Stomach (tissue), 9 donors: Measurements from ENCODE around the gene CFTR. TPM values are rescaled to one million over a fixed set of nuclear protein-coding genes. Genes with fewer than 3 reads are reported as not detected.

Experiments used
- DNase-seq, 2 donors: peaks; one replicate each; pipeline versions ENCODE4 v3.0.0 to v3.0.0-alpha.2; 2013 to 2019
- H3K27ac ChIP-seq, 5 donors: fragments of 200-600 bp in 4 of 5; sonication (generic) in 4 of 5; one replicate each; pipeline ENCODE4 v1.5.1; 2013 to 2019; ENCODE audit warnings: mild to moderate bottlenecking in 1 of 5, moderate library complexity in 1 of 5
- H3K27me3 ChIP-seq, 3 donors: fragments of 200-600 bp; sonication (generic); one replicate each; pipeline ENCODE4 v1.5.1; 2017 to 2019; ENCODE audit warnings: mixed run types in 1 of 3
- H3K36me3 ChIP-seq, 4 donors: fragments of 200-600 bp; sonication (generic); 1 replicate in 3 of 4; 2 replicates in 1 of 4; pipeline ENCODE4 v1.5.1; 2016 to 2019
- H3K4me1 ChIP-seq, 4 donors: fragments of 200-600 bp; sonication (generic); one replicate each; pipeline ENCODE4 v1.5.1; 2016 to 2019
- H3K4me3 ChIP-seq, 4 donors: fragments of 200-600 bp; sonication (generic) in 3 of 4; one replicate each; pipeline ENCODE4 v1.5.1; 2016 to 2019; ENCODE audit warnings: mild to moderate bottlenecking in 1 of 4
- H3K9me3 ChIP-seq, 4 donors: fragments of 200-600 bp; sonication (generic); one replicate each; pipeline ENCODE4 v1.5.1; 2016 to 2019
- EP300 ChIP-seq: sonication (generic); formaldehyde crosslinking; IDR thresholded peaks from one replicate; pipeline ENCODE4 v1.6.1; 2017; ENCODE audit warnings: antibody characterized with exemption
- POLR2A ChIP-seq, 4 donors: fragments of 450-650 bp; IDR thresholded peaks; one replicate each; pipeline ENCODE4 v1.6.1; 2016; ENCODE audit warnings: antibody characterized with exemption in 4 of 4, control low read depth in 2 of 4, mild to moderate bottlenecking in 1 of 4, moderate library complexity in 1 of 4
- POLR2AphosphoS5 ChIP-seq, 3 donors: sonication (generic); formaldehyde crosslinking; IDR thresholded peaks; one replicate each; pipeline ENCODE4 v1.6.1; 2016; ENCODE audit warnings: antibody characterized with exemption in 3 of 3
- WGBS, 5 donors: extraction: QIAGEN DNeasy Blood & Tissue Kit in 3 of 5; methylation state at CpG; one replicate each; pipeline versions ENCODE4 v1.1.5 to v1.1.7; 2013 to 2018; 5-methylcytosine and 5-hydroxymethylcytosine counted together
- intact Hi-C: fragments of 100-400 bp; cut with DNase I; formaldehyde crosslinking; loops from one replicate; pipeline ENCODE4 v1.15.1; 2023; ENCODE audit warnings: low total_unique reads
- polyA plus RNA-seq, 3 donors: library from polyadenylated mRNA; stranded (reverse); fragments of 200-250 nt; gene quantifications; one replicate each; pipeline ENCODE4 v1.2.3, GENCODE V29; 2013
- total RNA-seq, 5 donors: library from RNA; depleted of rRNA; stranded (reverse); fragments of >200 nt; gene quantifications; one replicate each; pipeline versions ENCODE4 v1.1.0 to v1.2.3, GENCODE V29; 2014 to 2016
- TF ChIP-seq, protein P1 (sequence below), 7 experiments: fragments of 450-650 bp in 4 of 7; fragments of 200-600 bp in 3 of 7; sonication (generic) in 3 of 7; IDR thresholded peaks; one replicate each; pipeline ENCODE4 v1.5.1; 2016 to 2019; ENCODE audit warnings: antibody characterized with exemption in 7 of 7, control low read depth in 2 of 7, mild to moderate bottlenecking in 1 of 7
- donor health status: healthy with polysubstance abuse.
- donor health status: Bipolar disorder and iron deficiency.
- donor health status: healthy.

CFTR gene
- total and polyA plus RNA-seq, 8 donors: under 0.01 to 130 (median 1.7) TPM; not detected in 1

DNA sequence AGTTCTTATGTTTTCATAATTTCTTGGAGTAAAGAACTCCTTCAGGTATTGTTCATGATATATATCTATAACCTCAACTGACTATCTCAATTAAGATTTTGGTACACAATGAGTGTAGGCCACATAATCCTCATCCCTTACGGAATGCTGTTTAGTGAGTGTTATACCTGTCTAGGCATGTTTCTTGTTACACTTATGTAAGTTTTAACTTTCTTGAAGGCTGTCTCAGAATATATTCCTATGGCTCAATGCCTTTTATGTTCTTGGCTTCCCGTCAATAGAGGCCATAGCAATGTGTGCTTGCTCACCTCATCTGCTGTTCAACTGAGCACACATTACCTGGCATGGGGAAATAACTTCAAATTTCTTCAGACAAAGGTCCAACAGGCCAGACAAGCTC, 208.3 kb downstream of the CFTR start:
- Histone ChIP-seq H3K4me1 (no peaks in the 10 kb centered on the region), H3K36me3 (no peaks in the 10 kb centered on the region), H3K27me3 (no peaks in the 10 kb centered on the region), H3K9me3 (no peaks in the 10 kb centered on the region), H3K27ac (no peak overlapping the region), H3K4me3 (no peak overlapping the region)
- DNase-seq: peak in 1 of 2 donors; percentile 12
- TF ChIP-seq POLR2A (IDR thresholded peaks at IDR 0.05) (no peak), POLR2AphosphoS5 (IDR thresholded peaks at IDR 0.05) (no peak), EP300 (no peak)
- TF ChIP-seq, protein P1, sequence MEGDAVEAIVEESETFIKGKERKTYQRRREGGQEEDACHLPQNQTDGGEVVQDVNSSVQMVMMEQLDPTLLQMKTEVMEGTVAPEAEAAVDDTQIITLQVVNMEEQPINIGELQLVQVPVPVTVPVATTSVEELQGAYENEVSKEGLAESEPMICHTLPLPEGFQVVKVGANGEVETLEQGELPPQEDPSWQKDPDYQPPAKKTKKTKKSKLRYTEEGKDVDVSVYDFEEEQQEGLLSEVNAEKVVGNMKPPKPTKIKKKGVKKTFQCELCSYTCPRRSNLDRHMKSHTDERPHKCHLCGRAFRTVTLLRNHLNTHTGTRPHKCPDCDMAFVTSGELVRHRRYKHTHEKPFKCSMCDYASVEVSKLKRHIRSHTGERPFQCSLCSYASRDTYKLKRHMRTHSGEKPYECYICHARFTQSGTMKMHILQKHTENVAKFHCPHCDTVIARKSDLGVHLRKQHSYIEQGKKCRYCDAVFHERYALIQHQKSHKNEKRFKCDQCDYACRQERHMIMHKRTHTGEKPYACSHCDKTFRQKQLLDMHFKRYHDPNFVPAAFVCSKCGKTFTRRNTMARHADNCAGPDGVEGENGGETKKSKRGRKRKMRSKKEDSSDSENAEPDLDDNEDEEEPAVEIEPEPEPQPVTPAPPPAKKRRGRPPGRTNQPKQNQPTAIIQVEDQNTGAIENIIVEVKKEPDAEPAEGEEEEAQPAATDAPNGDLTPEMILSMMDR (IDR thresholded peaks at IDR 0.05): no peak
- intact Hi-C loops: no loop called here
- 92 to 97% (median 95%) methylated on average over 2 of the region's 2 CpGs for WGBS, 5 donors

DNA sequence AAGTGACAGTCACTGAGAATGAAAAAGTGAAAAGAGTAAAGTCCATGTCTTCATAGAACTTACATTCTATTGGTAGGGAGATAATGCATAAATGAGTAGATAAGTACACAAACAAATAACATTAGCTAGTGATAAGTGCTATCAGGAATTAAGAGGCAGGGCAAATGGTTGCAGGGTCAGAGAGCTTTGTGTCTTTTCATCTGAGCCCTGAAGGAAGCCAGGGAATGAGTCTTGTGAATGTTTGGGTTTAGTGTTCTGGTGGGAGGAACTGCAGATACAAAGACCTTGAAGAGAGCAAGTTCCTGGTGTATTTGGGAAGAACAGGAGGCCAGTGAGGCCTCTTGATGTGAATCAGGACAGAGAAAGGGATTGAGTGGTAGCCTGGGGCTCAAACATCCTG, 209.6 kb downstream of the CFTR start:
- Histone ChIP-seq H3K4me1 (no peaks in the 10 kb centered on the region), H3K27me3 (no peaks in the 10 kb centered on the region), H3K36me3 (no peaks in the 10 kb centered on the region), H3K27ac (no peak overlapping the region), H3K9me3 (no peaks in the 10 kb centered on the region), H3K4me3 (no peak overlapping the region)
- DNase-seq: no peak
- intact Hi-C loops: no loop called here
- no peak for TF ChIP-seq POLR2AphosphoS5 (IDR thresholded peaks at IDR 0.05)
- TF ChIP-seq EP300: no peak
- TF ChIP-seq POLR2A (IDR thresholded peaks at IDR 0.05): no peak
- TF ChIP-seq, protein P1 (IDR thresholded peaks at IDR 0.05): no peak

DNA sequence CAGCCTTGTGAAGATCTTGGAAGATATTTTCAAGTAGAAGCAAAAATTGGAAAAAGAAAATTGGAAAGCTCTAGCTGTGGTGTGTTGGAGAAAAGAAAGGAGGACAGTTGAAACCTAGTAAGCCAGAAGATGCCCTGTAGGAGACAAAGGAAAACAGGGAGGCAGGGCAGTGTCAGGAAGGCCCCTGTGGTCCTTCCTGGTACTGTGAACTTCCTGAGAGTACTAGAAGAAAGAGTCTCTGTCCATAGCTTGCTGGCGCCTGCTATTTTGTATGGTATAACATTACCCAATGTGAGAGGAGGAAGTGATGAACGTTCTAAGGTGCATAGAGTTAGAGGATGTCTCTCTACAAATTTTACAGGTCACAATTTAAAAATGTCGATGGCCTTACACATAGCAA, 210.3 kb downstream of the CFTR start:
- DNase-seq: no peak
- 86 to 94% (median 92%) methylated on average over 3 of the region's 3 CpGs for WGBS, 5 donors
- Histone ChIP-seq H3K4me1 (no peaks in the 10 kb centered on the region), H3K36me3 (no peaks in the 10 kb centered on the region), H3K4me3 (no peak overlapping the region), H3K27me3 (no peaks in the 10 kb centered on the region), H3K9me3 (no peaks in the 10 kb centered on the region), H3K27ac (no peak overlapping the region)
- TF ChIP-seq POLR2AphosphoS5 (IDR thresholded peaks at IDR 0.05) (no peak), EP300 (no peak), POLR2A (IDR thresholded peaks at IDR 0.05) (no peak)
- TF ChIP-seq, protein P1 (IDR thresholded peaks at IDR 0.05): no peak
- intact Hi-C loops: no loop called here

DNA sequence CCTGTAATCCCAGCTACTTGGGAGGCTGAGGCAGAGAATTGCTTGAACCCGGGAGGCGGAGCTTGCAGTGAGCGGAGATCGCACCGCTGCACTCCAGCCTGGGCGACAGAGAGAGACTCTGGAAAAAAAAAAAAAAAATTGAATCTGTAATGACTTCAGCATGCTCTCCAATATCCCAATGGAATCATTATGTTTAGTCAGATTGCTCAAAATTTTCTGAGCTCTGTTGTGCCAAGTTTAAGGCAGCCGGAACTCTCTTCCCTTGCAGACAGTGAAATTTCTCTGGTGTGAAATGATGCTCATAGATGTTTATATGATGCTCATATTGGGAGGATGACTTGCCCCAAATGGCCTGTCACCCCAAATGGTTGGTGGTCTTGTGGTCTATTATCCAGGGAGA, 212.5 kb downstream of the CFTR start:
- H3K27me3 ChIP-seq: no peaks in the 10 kb centered on the region
- H3K4me1 ChIP-seq: no peaks in the 10 kb centered on the region
- TF ChIP-seq EP300 (no peak), POLR2A (IDR thresholded peaks at IDR 0.05) (no peak), POLR2AphosphoS5 (IDR thresholded peaks at IDR 0.05) (no peak)
- TF ChIP-seq, protein P1 (IDR thresholded peaks at IDR 0.05): no peak
- intact Hi-C loops: no loop called here
- no peak for DNase-seq
- H3K4me3 ChIP-seq: no peak overlapping the region
- no peaks in the 10 kb centered on the region for H3K36me3 ChIP-seq
- no peaks in the 10 kb centered on the region for H3K9me3 ChIP-seq
- 95 to 98% (median 98%) methylated on average over 7 of the region's 7 CpGs for WGBS, 5 donors
- no peak overlapping the region for H3K27ac ChIP-seq
